ENCODE measurements around the gene KLHL30.
A peak's percentile ranks its signal among the peaks of the same experiment; 100 is the strongest.
"Not testable (repeated sequence)": the region's sequence is repeated elsewhere in the genome, so short reads cannot be mapped to it uniquely, and the experiment has no call there.

The KLHL30 gene

DNA sequence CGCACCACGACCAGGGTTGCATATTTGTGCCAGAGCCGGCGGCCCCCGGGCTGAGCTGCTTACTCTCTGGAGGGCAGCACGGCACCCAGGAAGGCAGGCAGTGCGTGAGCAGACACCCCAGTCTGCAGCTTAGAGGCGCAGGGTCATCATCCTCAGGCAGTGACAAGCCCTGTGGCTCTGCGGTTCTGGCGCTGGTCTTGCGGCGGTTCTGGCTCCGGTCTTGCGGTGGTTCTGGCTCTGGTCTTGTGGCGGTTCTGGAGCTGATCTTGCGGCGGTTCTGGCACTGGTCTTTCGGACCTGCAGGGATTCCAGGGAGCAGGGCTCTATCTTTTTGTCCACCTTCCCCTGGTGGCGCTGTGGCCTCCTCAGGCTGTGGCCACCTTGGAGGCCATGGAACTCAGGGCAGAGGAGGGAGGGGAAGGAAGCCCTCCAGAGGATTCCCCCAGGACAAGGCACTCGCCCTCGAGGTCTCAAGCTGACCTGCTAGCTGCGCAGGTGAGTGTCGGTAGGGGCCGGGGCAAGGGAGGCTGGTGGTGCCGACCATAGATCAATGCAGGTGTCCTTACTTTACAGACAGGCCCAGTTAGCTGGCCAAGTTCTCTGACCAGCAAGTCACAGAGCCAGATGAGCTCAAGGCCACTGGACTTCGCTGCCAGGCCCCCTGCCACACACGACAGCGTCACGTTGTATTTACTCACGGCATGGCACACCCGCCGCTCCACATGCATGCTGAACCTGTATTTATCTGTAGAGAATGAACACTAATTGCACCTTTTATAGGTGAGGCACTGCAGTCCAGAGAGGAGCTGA, 23.4 kb upstream of the KLHL30 start:
- no peak for DNase-seq (ENCODE audit: low read depth)
- TF ChIP-seq CTCF (IDR thresholded peaks at IDR 0.05; ENCODE audit: insufficient read depth, low read depth, low read length, missing control alignments): no peak
- H3K4me3 ChIP-seq (ENCODE audit: low read depth, low read length): no peak overlapping the region

GRCh38 chr2:238115709-238116108, 22.8 kb upstream of the KLHL30 start:
- DNase-seq (ENCODE audit: low read depth); H3K4me3 ChIP-seq (ENCODE audit: low read depth, low read length): not testable (repeated sequence)

DNA sequence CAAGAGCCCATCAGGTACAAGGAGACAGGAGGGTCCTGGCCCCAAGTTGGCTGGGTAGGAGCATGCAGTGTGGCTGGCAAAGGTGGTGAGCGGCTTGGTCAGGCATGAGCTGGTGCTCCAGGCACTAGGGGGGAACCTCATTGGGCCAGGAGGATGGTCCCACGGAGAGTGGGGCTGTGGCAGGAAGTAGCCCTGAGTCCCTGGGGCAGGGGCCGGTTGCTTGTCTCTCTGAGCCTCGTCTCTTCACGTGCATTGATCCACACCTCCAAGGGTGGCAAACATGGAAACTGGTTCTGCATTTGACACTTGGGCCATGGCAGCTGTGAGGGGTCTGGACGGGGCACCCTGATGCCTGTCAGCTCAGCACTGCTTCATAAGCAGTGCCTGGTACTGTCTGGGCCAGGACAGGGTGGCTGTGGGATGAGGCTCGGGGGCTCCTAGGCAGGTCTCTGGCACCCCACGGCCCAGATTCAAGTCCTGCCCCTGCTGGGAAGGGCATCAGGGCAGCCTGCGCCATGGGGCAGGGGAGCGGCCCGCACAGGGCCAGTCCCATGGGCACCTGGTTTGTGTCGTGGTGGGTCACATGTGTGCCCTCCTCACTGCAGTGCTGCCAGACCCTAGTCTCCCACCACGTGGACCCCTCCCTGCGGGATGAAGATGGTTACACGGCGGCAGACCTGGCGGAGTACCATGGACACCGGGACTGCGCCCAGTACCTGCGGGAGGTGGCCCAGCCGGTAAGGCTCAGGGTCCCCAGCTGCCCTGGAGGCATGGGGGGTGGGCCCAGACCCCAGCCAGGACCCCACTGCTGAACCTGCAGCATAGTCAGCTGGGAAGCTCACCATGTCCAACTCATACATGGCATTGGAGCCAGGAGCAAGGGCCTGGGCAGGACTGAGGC, 21.9 kb upstream of the KLHL30 start:
- no peak overlapping the region for H3K4me3 ChIP-seq (ENCODE audit: low read depth, low read length)
- DNase-seq (ENCODE audit: low read depth): no peak
- TF ChIP-seq CTCF (IDR thresholded peaks at IDR 0.05; ENCODE audit: insufficient read depth, low read depth, low read length, missing control alignments): no peak

DNA sequence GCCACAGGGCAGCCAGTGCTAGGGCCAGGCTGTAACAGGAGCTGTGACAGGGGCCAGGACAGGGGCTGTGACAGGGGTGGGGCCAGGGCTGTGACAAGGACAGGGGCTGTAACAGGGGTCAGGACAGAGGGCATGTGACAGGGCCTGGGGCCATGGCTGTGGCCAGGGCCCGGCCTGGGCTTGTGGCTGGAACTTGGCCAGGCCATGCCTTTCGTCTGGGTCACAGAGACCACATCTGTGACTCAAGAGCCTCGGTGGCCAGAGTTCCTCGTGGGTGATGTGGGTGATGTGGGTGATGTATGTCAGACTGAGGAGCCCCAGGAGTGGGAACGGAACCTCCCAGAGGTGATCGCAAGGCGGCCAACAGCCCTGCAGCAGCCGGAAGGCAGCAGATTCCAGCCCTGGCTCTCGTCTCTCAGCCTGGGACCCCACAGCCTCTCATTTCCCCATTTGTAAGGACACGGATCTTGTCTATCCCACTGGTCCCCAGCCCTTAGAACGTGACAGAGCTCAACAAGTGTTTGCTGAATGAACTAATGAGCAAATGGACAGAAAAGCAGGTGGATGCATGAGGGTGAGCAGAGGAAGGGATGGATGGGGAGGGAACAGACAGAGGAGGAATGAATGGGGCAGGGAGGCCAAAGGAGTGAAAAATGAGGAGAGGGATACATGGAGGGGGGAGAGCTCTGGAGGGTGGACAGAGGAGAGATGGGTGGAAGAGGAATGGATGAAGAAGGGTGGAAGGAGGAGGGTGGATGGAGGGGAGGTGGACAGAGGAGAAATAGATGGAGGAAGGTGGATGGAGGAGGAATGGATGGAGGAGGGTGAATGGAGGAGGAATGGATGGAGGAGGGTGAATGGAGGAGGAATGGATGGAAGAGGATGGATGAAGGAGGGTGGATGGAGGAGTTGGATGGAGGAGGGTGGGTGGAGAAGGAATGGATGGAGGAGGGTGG, 21.0 kb upstream of the KLHL30 start:
- TF ChIP-seq CTCF (IDR thresholded peaks at IDR 0.05; ENCODE audit: insufficient read depth, low read depth, low read length, missing control alignments): no peak
- DNase-seq (ENCODE audit: low read depth): no peak
- no peak overlapping the region for H3K4me3 ChIP-seq (ENCODE audit: low read depth, low read length)

GRCh38 chr2:238119756-238120462, 18.6 kb upstream of the KLHL30 start:
- TF ChIP-seq CTCF (IDR thresholded peaks at IDR 0.05; ENCODE audit: insufficient read depth, low read depth, low read length, missing control alignments): no peak
- no peak overlapping the region for H3K4me3 ChIP-seq (ENCODE audit: low read depth, low read length)
- DNase-seq (ENCODE audit: low read depth): peak; percentile 33

GRCh38 chr2:238120463-238121298, 17.8 kb upstream of the KLHL30 start:
- TF ChIP-seq CTCF (IDR thresholded peaks at IDR 0.05; ENCODE audit: insufficient read depth, low read depth, low read length, missing control alignments): no peak
- no peak for DNase-seq (ENCODE audit: low read depth)

More at GRCh38 chr2:238120463-238121298, 17.8 kb upstream of the KLHL30 start:
- no peak overlapping the region for H3K4me3 ChIP-seq (ENCODE audit: low read depth, low read length)
